HG03280 (cell line): ENCODE results near the gene CACNA2D2.

Experiments
- ATAC-seq: cut with Tn5 transposase; IDR thresholded peaks from one replicate; pipeline ENCODE4 v1.9.1; 2021; ENCODE audit warnings: mild to moderate bottlenecking, moderate library complexity; ENCODE audit not compliant: unreplicated experiment

Gene CACNA2D2

GRCh38 chr3:50503504-50504342 lies at the start of gene CACNA2D2:
CACNA2D2 (minus strand) TSS chr3:50503634; CDS start chr3:50503423, 211 bp downstream.
- ATAC-seq, result no peak

- ATAC-seq, result no peak
Observed at GRCh38 chr3:50552598-50552997, 49.2 kb upstream of the CACNA2D2 start.

- ATAC-seq, result no peak
Observed at GRCh38 chr3:50551681-50552435, 48.4 kb upstream of the CACNA2D2 start.

GRCh38 chr3:50551054-50551659 lies 47.7 kb upstream of the CACNA2D2 start:
- ATAC-seq, result no peak

- ATAC-seq, result no peak
Observed at GRCh38 chr3:50550079-50550736, 46.8 kb upstream of the CACNA2D2 start.

GRCh38 chr3:50549226-50549625 lies 45.8 kb upstream of the CACNA2D2 start:
- ATAC-seq, result no peak

GRCh38 chr3:50545781-50546180 lies 42.3 kb upstream of the CACNA2D2 start:
- no peak for ATAC-seq

- no peak for ATAC-seq
Observed at GRCh38 chr3:50542177-50543034, 39.0 kb upstream of the CACNA2D2 start.

- no peak for ATAC-seq
Observed at GRCh38 chr3:50539356-50540286, 36.2 kb upstream of the CACNA2D2 start.

- no peak for ATAC-seq
Observed at GRCh38 chr3:50537421-50538129, 34.1 kb upstream of the CACNA2D2 start.

- ATAC-seq, result no peak
Observed at GRCh38 chr3:50536471-50537180, 33.2 kb upstream of the CACNA2D2 start.

- ATAC-seq, result no peak
Observed at GRCh38 chr3:50534681-50535330, 31.4 kb upstream of the CACNA2D2 start.

GRCh38 chr3:50533807-50534461 lies 30.5 kb upstream of the CACNA2D2 start:
- no peak for ATAC-seq

GRCh38 chr3:50533316-50533715 lies 29.9 kb upstream of the CACNA2D2 start:
- no peak for ATAC-seq

- no peak for ATAC-seq
Observed at GRCh38 chr3:50532062-50532705, 28.8 kb upstream of the CACNA2D2 start.

- ATAC-seq, result no peak
Observed at GRCh38 chr3:50531201-50531600, 27.8 kb upstream of the CACNA2D2 start.
